Liver (tissue), 9 donors: ENCODE measurements around the gene PTPRD. TPM values are rescaled to one million over a fixed set of nuclear protein-coding genes. Genes with fewer than 3 reads are reported as not detected.

ENCODE experiments used
- DNase-seq: peaks from one replicate; pipeline ENCODE4 v3.0.0-alpha.2; 2017; ENCODE audit warnings: low spot score
- H3K27ac ChIP-seq, 2 donors: one replicate each; pipeline ENCODE4 v1.7.0; 2013; ENCODE audit warnings: inconsistent platforms in 2 of 2, low read length in 2 of 2, control low read depth in 1 of 2, low read depth in 1 of 2, mild to moderate bottlenecking in 1 of 2
- H3K27me3 ChIP-seq, 4 donors: one replicate each; pipeline versions ENCODE4 v1.6.1 to v1.7.0; 2013; ENCODE audit warnings: low read length in 3 of 4, inconsistent platforms in 1 of 4, mild to moderate bottlenecking in 1 of 4, moderate library complexity in 1 of 4; ENCODE audit not compliant: control insufficient read depth in 4 of 4, insufficient read depth in 4 of 4
- H3K36me3 ChIP-seq, 4 donors: one replicate each; pipeline versions ENCODE4 v1.6.1 to v1.7.0; 2013; ENCODE audit warnings: low read length in 3 of 4, mild to moderate bottlenecking in 3 of 4, low read depth in 1 of 4, moderate library complexity in 1 of 4; ENCODE audit not compliant: control insufficient read depth in 4 of 4, insufficient read depth in 3 of 4
- H3K4me1 ChIP-seq, 4 donors: one replicate each; pipeline versions ENCODE4 v1.6.1 to v1.7.0; 2013; ENCODE audit warnings: low read length in 3 of 4, mild to moderate bottlenecking in 3 of 4, moderate library complexity in 1 of 4; ENCODE audit not compliant: control insufficient read depth in 4 of 4, insufficient read depth in 4 of 4
- H3K4me3 ChIP-seq, 3 donors: one replicate each; pipeline versions ENCODE4 v1.6.1 to v1.7.0; 2013; ENCODE audit warnings: low read length in 3 of 3, control low read depth in 1 of 3, low read depth in 1 of 3, mild to moderate bottlenecking in 1 of 3
- H3K9ac ChIP-seq, 2 donors: one replicate each; pipeline ENCODE4 v1.7.0; 2013; ENCODE audit warnings: low read length in 2 of 2, mild to moderate bottlenecking in 2 of 2, moderate library complexity in 2 of 2, control low read depth in 1 of 2, low read depth in 1 of 2
- H3K9me3 ChIP-seq, 4 donors: one replicate each; pipeline versions ENCODE4 v1.6.1 to v1.7.0; 2013; ENCODE audit warnings: low read length in 3 of 4; ENCODE audit not compliant: control insufficient read depth in 4 of 4
- ATF3 ChIP-seq: IDR thresholded peaks from 2 replicates; pipeline ENCODE4 v1.6.1; 2016; ENCODE audit warnings: antibody characterized with exemption
- CTCF ChIP-seq: fragments of 150-350 bp; IDR thresholded peaks from 2 replicates; pipeline ENCODE4 v1.5.1; 2017; ENCODE audit warnings: improper control_type of control experiment, low read depth, low read length; ENCODE audit not compliant: missing input control
- EGR1 ChIP-seq, 2 donors: IDR thresholded peaks; 2 replicates each; pipeline ENCODE4 v1.6.1; 2016 to 2018; ENCODE audit warnings: antibody characterized with exemption in 2 of 2, low read depth in 2 of 2
- FOXA1 ChIP-seq: IDR thresholded peaks from 2 replicates; pipeline ENCODE4 v1.6.1; 2016; ENCODE audit warnings: antibody characterized with exemption
- FOXA2 ChIP-seq: IDR thresholded peaks from 2 replicates; pipeline ENCODE4 v1.6.1; 2016; ENCODE audit warnings: antibody characterized with exemption
- GABPA ChIP-seq, 2 donors: IDR thresholded peaks in 1 of 2; conservative IDR thresholded peaks in 1 of 2; 2 replicates each; pipeline ENCODE4 v1.6.1; 2016; ENCODE audit warnings: antibody characterized with exemption in 2 of 2, mild to moderate bottlenecking in 1 of 2, moderate library complexity in 1 of 2
- HNF4A ChIP-seq, 2 donors: conservative IDR thresholded peaks; 2 replicates each; pipeline ENCODE4 v1.6.1; 2016; ENCODE audit warnings: antibody characterized with exemption in 2 of 2, mild to moderate bottlenecking in 2 of 2
- HNF4G ChIP-seq: IDR thresholded peaks from 2 replicates; pipeline ENCODE4 v1.6.1; 2016; ENCODE audit warnings: antibody characterized with exemption
- JUND ChIP-seq, 2 donors: IDR thresholded peaks; 2 replicates each; pipeline ENCODE4 v1.6.1; 2016; ENCODE audit warnings: antibody characterized with exemption in 2 of 2
- MAX ChIP-seq: IDR thresholded peaks from 2 replicates; pipeline ENCODE4 v1.6.1; 2016; ENCODE audit warnings: antibody characterized with exemption
- NR2F2 ChIP-seq: IDR thresholded peaks from 2 replicates; pipeline ENCODE4 v1.6.1; 2016; ENCODE audit warnings: antibody characterized with exemption
- RAD21 ChIP-seq, 2 donors: IDR thresholded peaks; 2 replicates each; pipeline ENCODE4 v1.6.1; 2016; ENCODE audit warnings: antibody characterized with exemption in 2 of 2, mild to moderate bottlenecking in 2 of 2
- REST ChIP-seq: IDR thresholded peaks from 2 replicates; pipeline ENCODE4 v1.6.1; 2016; ENCODE audit warnings: antibody characterized with exemption, mild to moderate bottlenecking
- SP1 ChIP-seq: IDR thresholded peaks from 2 replicates; pipeline ENCODE4 v1.6.1; 2018; ENCODE audit warnings: antibody characterized with exemption, mild to moderate bottlenecking
- TAF1 ChIP-seq: conservative IDR thresholded peaks from 2 replicates; pipeline ENCODE4 v1.6.1; 2016; ENCODE audit warnings: antibody characterized with exemption, mild to moderate bottlenecking
- YY1 ChIP-seq: IDR thresholded peaks from 2 replicates; pipeline ENCODE4 v1.6.1; 2016; ENCODE audit warnings: antibody characterized with exemption, mild to moderate bottlenecking
- ZBTB33 ChIP-seq: IDR thresholded peaks from 2 replicates; pipeline ENCODE4 v1.6.1; 2016; ENCODE audit warnings: antibody characterized with exemption
- WGBS: extraction: QIAGEN DNeasy Blood & Tissue Kit; methylation state at CpG from one replicate; pipeline ENCODE4 v1.1.7; 2013; 5-methylcytosine and 5-hydroxymethylcytosine counted together
- polyA plus RNA-seq, 2 donors: library from polyadenylated mRNA; stranded (reverse) in 1 of 2; unstranded in 1 of 2; fragments of 200-250 nt in 1 of 2; fragments of >200 nt in 1 of 2; fragmentation: Nextera tagmentation in 1 of 2; extraction: Ambion mirVana in 1 of 2; gene quantifications; one replicate each; pipeline versions ENCODE4 v1.2.1 to v1.2.3, GENCODE V29; 2013 to 2015
- total RNA-seq, 2 donors: library from RNA; depleted of rRNA; stranded (reverse); fragments of >200 nt; gene quantifications; one replicate each; pipeline ENCODE4 v1.2.3, GENCODE V29; 2014
- donor health status: healthy.
- donor health status: healthy.
- donor health status: healthy.
- donor health status: healthy.
- donor health status: healthy.

PTPRD gene
- total and polyA plus RNA-seq, 4 donors, result 0.78 to 34.2 (median 4.7) TPM

- TF ChIP-seq FOXA2, result no peak
- TF ChIP-seq TAF1, result no peak
- TF ChIP-seq CTCF, result no peak
- no peak for DNase-seq
- 88% methylated on average over 3 of the region's 3 CpGs for WGBS
- Histone ChIP-seq H3K36me3 (no peaks in the 10 kb centered on the region), H3K4me3 (no peak overlapping the region), H3K27ac (no peak overlapping the region), H3K9me3 (no peaks in the 10 kb centered on the region), H3K9ac (no peak overlapping the region), H3K27me3 (no peaks in the 10 kb centered on the region), H3K4me1 (no peaks in the 10 kb centered on the region)
Observed at GRCh38 chr9:8424786-8425410, 2187.9 kb downstream of the PTPRD start.

GRCh38 chr9:8420416-8420815 lies 2192.4 kb downstream of the PTPRD start:
- Histone ChIP-seq H3K36me3 (no peaks in the 10 kb centered on the region), H3K27me3 (no peaks in the 10 kb centered on the region), H3K9me3 (no peaks in the 10 kb centered on the region), H3K9ac (no peak overlapping the region), H3K27ac (no peak overlapping the region), H3K4me3 (no peak overlapping the region), H3K4me1 (no peaks in the 10 kb centered on the region)
- 72% methylated on average over 2 of the region's 2 CpGs for WGBS
- no peak for DNase-seq
- TF ChIP-seq JUND (IDR thresholded peaks at IDR 0.05) (no peak), TAF1 (no peak), HNF4A (conservative IDR thresholded peaks at IDR 0.05) (no peak), NR2F2 (no peak)

GRCh38 chr9:8419596-8420275 lies 2193.1 kb downstream of the PTPRD start:
- WGBS, result 87% methylated on average over 3 of the region's 3 CpGs
- no peak for DNase-seq
- Histone ChIP-seq H3K27ac (no peak overlapping the region), H3K27me3 (no peaks in the 10 kb centered on the region), H3K4me1 (no peaks in the 10 kb centered on the region), H3K9me3 (no peaks in the 10 kb centered on the region), H3K36me3 (no peaks in the 10 kb centered on the region), H3K4me3 (no peak overlapping the region), H3K9ac (no peak overlapping the region)
- TF ChIP-seq GABPA (IDR thresholded peaks at IDR 0.05 in 1 of 2, conservative IDR thresholded peaks at IDR 0.05 in 1 of 2), result no peak
- TF ChIP-seq JUND (IDR thresholded peaks at IDR 0.05), result no peak
- TF ChIP-seq FOXA2, result no peak
- no peak for TF ChIP-seq HNF4A (conservative IDR thresholded peaks at IDR 0.05)
- TF ChIP-seq NR2F2, result no peak
- TF ChIP-seq ZBTB33, result no peak
- TF ChIP-seq HNF4G, result no peak
- TF ChIP-seq RAD21 (IDR thresholded peaks at IDR 0.05), result no peak
- no peak for TF ChIP-seq TAF1
- TF ChIP-seq FOXA1, result no peak
- TF ChIP-seq CTCF, result no peak
- no peak for TF ChIP-seq REST
- no peak for TF ChIP-seq SP1
- TF ChIP-seq EGR1 (IDR thresholded peaks at IDR 0.05; ENCODE audit: low read depth in 2 of 2), result no peak
- TF ChIP-seq ATF3, result no peak
- TF ChIP-seq MAX, result no peak
- TF ChIP-seq YY1, result no peak
